Neural progenitor cell (in vitro differentiated cells): ENCODE data around the gene RNF125. TPM values are rescaled to one million over a fixed set of nuclear protein-coding genes. Genes with fewer than 3 reads are reported as not detected.

Source experiments
- DNase-seq: peaks from one replicate; pipeline ENCODE4 v3.0.0-alpha.2; 2016; ENCODE audit warnings: low spot score
- H2AFZ ChIP-seq: fragments of 200-600 bp; sonication (generic); replicated peaks from 2 replicates; pipeline ENCODE4 v1.6.1; 2016; ENCODE audit warnings: antibody characterized with exemption
- H3F3A ChIP-seq: fragments of 200-600 bp; sonication (generic); 2 replicates; pipeline ENCODE4 v1.6.1; 2016; ENCODE audit warnings: antibody characterized with exemption, low read depth
- H3K27ac ChIP-seq: fragments of 200-600 bp; sonication (generic); 2 replicates; pipeline ENCODE4 v1.5.1; 2016; ENCODE audit warnings: mild to moderate bottlenecking
- H3K27me3 ChIP-seq: fragments of 200-600 bp; sonication (generic); 2 replicates; pipeline ENCODE4 v1.6.1; 2016; ENCODE audit warnings: mild to moderate bottlenecking, moderate library complexity
- H3K36me3 ChIP-seq: fragments of 200-600 bp; sonication (generic); 2 replicates; pipeline ENCODE4 v1.5.1; 2016
- H3K4me1 ChIP-seq: fragments of 200-600 bp; sonication (generic); 2 replicates; pipeline ENCODE4 v1.6.1; 2016; ENCODE audit warnings: mixed run types
- H3K4me2 ChIP-seq: fragments of 200-600 bp; sonication (generic); 2 replicates; pipeline ENCODE4 v1.6.1; 2016
- H3K4me3 ChIP-seq: fragments of 200-600 bp; sonication (generic); 2 replicates; pipeline ENCODE4 v1.5.1; 2016
- H3K79me2 ChIP-seq: fragments of 200-600 bp; sonication (generic); 2 replicates; pipeline ENCODE4 v1.6.1; 2016; ENCODE audit warnings: low read depth
- H3K9ac ChIP-seq: fragments of 200-600 bp; sonication (generic); 2 replicates; pipeline ENCODE4 v1.6.1; 2016
- H3K9me3 ChIP-seq: fragments of 200-600 bp; sonication (generic); 2 replicates; pipeline ENCODE4 v1.5.1; 2016; ENCODE audit warnings: low read depth
- H4K20me1 ChIP-seq: fragments of 200-600 bp; sonication (generic); 2 replicates; pipeline ENCODE4 v1.6.1; 2016; ENCODE audit warnings: low read depth
- H3K27ac Mint-ChIP-seq: 3 replicates; pipeline ENCODE4 v1.8.0; 2021; ENCODE audit warnings: mixed read lengths
- H3K27me3 Mint-ChIP-seq: 2 replicates; pipeline ENCODE4 v1.8.0; 2022; ENCODE audit warnings: low read depth, mild to moderate bottlenecking, inconsistent platforms, moderate library complexity, mixed read lengths; ENCODE audit not compliant: insufficient read depth
- H3K36me3 Mint-ChIP-seq: 3 replicates; pipeline ENCODE4 v1.8.0; 2021; ENCODE audit warnings: mixed read lengths
- H3K4me1 Mint-ChIP-seq: 3 replicates; pipeline ENCODE4 v1.8.0; 2021; ENCODE audit warnings: mixed read lengths
- H3K4me3 Mint-ChIP-seq: 3 replicates; pipeline ENCODE4 v1.8.0; 2021; ENCODE audit warnings: mild to moderate bottlenecking, moderate library complexity, mixed read lengths
- H3K9me3 Mint-ChIP-seq: 3 replicates; pipeline ENCODE4 v1.8.0; 2020; ENCODE audit warnings: mixed read lengths
- EZH2 ChIP-seq: fragments of 200-600 bp; sonication (generic); IDR thresholded peaks from 2 replicates; pipeline ENCODE4 v1.6.1; 2017; ENCODE audit warnings: antibody characterized with exemption, mild to moderate bottlenecking, moderate library complexity
- EZH2phosphoT487 ChIP-seq: fragments of 200-600 bp; sonication (generic); IDR thresholded peaks from 2 replicates; pipeline ENCODE4 v1.6.1; 2017; ENCODE audit warnings: antibody characterized with exemption
- total RNA-seq: library from RNA; depleted of rRNA; stranded (reverse); fragments of >200 nt; gene quantifications from 2 replicates; pipeline ENCODE4 v1.2.3, GENCODE V29; 2015; ENCODE audit warnings: low replicate concordance
- TF ChIP-seq, protein P1 (sequence below): fragments of 200-600 bp; sonication (generic); IDR thresholded peaks from 2 replicates; pipeline ENCODE4 v1.5.1; 2017; ENCODE audit warnings: antibody characterized with exemption, mild to moderate bottlenecking

Gene RNF125
- total RNA-seq, 1 donor from 2014 or later = 10.2 TPM

- Histone ChIP-seq H4K20me1 (no peaks in the 10 kb centered on the region), H3F3A (no peaks in the 10 kb centered on the region), H3K9ac (no peak overlapping the region), H3K4me1 (no peaks in the 10 kb centered on the region), H3K27me3 (no peaks in the 10 kb centered on the region), H3K36me3 (no peaks in the 10 kb centered on the region), H3K27ac (no peak overlapping the region), H3K79me2 (no peaks in the 10 kb centered on the region), H3K9me3 (no peaks in the 10 kb centered on the region), H3K4me3 (no peak overlapping the region), H3K4me2 (no peak overlapping the region), H2AFZ (no peak overlapping the region)
- Mint-ChIP-seq H3K27ac (no peak overlapping the region), H3K27me3 (no peaks in the 10 kb centered on the region), H3K36me3 (no peaks in the 10 kb centered on the region), H3K4me3 (no peak overlapping the region), H3K4me1 (no peaks in the 10 kb centered on the region), H3K9me3 (peaks cover 3% of the 10 kb centered on the region)
- TF ChIP-seq EZH2phosphoT487 = no peak
- TF ChIP-seq EZH2 = no peak
- TF ChIP-seq, protein P1, sequence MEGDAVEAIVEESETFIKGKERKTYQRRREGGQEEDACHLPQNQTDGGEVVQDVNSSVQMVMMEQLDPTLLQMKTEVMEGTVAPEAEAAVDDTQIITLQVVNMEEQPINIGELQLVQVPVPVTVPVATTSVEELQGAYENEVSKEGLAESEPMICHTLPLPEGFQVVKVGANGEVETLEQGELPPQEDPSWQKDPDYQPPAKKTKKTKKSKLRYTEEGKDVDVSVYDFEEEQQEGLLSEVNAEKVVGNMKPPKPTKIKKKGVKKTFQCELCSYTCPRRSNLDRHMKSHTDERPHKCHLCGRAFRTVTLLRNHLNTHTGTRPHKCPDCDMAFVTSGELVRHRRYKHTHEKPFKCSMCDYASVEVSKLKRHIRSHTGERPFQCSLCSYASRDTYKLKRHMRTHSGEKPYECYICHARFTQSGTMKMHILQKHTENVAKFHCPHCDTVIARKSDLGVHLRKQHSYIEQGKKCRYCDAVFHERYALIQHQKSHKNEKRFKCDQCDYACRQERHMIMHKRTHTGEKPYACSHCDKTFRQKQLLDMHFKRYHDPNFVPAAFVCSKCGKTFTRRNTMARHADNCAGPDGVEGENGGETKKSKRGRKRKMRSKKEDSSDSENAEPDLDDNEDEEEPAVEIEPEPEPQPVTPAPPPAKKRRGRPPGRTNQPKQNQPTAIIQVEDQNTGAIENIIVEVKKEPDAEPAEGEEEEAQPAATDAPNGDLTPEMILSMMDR = no peak
- DNase-seq = no peak
These were observed 19.0 kb downstream of the RNF125 start for GRCh38 chr18:32037616-32038015.

DNA sequence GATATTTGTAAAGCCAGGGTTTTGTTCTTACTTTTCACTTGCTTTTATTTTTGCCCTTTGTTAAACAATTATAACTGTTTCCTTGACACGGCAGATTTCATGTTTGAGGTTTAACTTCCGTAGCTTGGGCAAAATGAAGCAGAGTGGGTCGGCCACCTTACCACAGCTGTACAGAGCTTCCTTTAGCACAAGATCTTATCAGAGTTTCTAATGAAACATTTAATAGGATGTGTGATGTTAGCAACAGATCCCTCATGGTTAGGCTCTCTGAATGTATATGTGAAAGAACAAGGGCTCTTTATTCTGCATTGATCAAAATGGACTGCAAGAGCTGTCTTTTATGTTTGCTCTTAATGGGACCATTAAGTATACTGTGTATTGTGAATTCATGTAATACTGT is 22.3 kb downstream of the RNF125 start:
- Histone ChIP-seq H3K36me3 (no peaks in the 10 kb centered on the region), H3K4me3 (no peak overlapping the region), H3K4me1 (no peaks in the 10 kb centered on the region), H3K27me3 (no peaks in the 10 kb centered on the region), H3K9me3 (no peaks in the 10 kb centered on the region), H2AFZ (no peak overlapping the region), H3K4me2 (no peak overlapping the region), H4K20me1 (no peaks in the 10 kb centered on the region), H3F3A (no peaks in the 10 kb centered on the region), H3K9ac (no peak overlapping the region), H3K27ac (no peak overlapping the region), H3K79me2 (no peaks in the 10 kb centered on the region)
- Mint-ChIP-seq H3K36me3 (no peaks in the 10 kb centered on the region), H3K4me3 (no peak overlapping the region), H3K27me3 (no peaks in the 10 kb centered on the region), H3K27ac (no peak overlapping the region), H3K4me1 (no peaks in the 10 kb centered on the region), H3K9me3 (peaks cover 3% of the 10 kb centered on the region)
- no peak for DNase-seq
- TF ChIP-seq EZH2 (no peak), EZH2phosphoT487 (no peak)

DNA sequence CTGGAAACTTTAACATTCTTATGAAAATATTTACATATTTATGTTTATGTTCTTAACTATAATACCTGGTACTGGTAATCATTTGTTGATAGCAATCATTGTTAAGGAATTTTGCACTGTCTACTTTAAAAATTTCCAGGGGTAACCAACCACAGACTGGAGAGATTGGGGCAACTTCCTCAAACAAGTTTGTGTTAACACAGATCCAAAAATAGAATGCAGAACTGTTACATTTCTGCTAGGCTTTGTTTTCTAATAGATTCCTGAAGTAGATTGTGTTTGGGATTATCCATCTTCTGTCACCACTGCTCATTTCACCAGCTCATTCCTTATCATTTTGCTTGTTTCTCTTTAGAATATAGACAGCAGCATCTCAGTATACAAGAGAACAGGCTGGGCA is 23.7 kb downstream of the RNF125 start:
- no peaks in the 10 kb centered on the region for H3K36me3 Mint-ChIP-seq
- no peaks in the 10 kb centered on the region for H3K79me2 ChIP-seq
- H3K4me1 Mint-ChIP-seq = no peaks in the 10 kb centered on the region
- H3K4me3 ChIP-seq = no peak overlapping the region
- TF ChIP-seq EZH2phosphoT487 (no peak), EZH2 (no peak)
- TF ChIP-seq, protein P1 = no peak
- no peak overlapping the region for H3K27ac Mint-ChIP-seq
- no peak overlapping the region for H3K27ac ChIP-seq
- H2AFZ ChIP-seq = no peak overlapping the region
- H3K4me3 Mint-ChIP-seq = no peak overlapping the region
- no peaks in the 10 kb centered on the region for H3F3A ChIP-seq
- no peaks in the 10 kb centered on the region for H3K27me3 ChIP-seq
- peaks cover 3% of the 10 kb centered on the region for H3K9me3 Mint-ChIP-seq
- H3K9ac ChIP-seq = no peak overlapping the region
- no peak overlapping the region for H3K4me2 ChIP-seq
- H4K20me1 ChIP-seq = no peaks in the 10 kb centered on the region
- no peaks in the 10 kb centered on the region for H3K36me3 ChIP-seq
- no peaks in the 10 kb centered on the region for H3K4me1 ChIP-seq
- no peaks in the 10 kb centered on the region for H3K27me3 Mint-ChIP-seq
- H3K9me3 ChIP-seq = no peaks in the 10 kb centered on the region
- DNase-seq = no peak

DNA sequence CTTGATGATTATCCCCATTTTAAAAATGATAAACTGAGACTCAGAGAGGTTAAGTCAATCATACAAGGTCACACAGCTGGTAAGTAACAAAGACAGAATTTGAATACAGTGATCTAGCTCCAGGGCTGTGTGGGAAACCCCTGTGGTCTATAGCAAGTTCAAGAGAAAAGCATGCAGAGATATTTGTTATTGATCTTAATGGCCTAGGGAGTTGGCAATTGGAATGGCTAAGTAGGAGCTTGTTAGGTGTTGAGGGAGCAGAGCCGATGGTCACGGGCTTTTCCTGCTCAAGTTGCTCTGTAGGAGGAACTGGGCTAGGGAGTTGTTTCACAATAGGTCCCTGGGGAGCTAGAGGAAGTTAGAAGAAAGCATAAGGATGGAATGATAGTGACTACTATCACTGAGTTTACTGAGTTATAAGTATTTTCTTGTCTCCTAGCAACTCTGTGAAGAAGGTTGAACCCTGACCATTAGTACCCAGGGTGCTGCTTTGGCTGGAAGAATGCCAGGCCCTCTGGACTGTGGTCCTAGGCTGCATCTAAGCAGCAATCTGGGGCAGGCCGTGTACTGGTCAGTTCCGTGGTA is 30.0 kb downstream of the RNF125 start:
- Histone ChIP-seq H3K36me3 (no peaks in the 10 kb centered on the region), H3K4me3 (no peak overlapping the region), H3K27me3 (no peaks in the 10 kb centered on the region), H4K20me1 (no peaks in the 10 kb centered on the region), H3K4me2 (no peak overlapping the region), H3F3A (no peaks in the 10 kb centered on the region), H3K27ac (no peak overlapping the region), H3K79me2 (no peaks in the 10 kb centered on the region), H3K9ac (no peak overlapping the region), H3K9me3 (no peaks in the 10 kb centered on the region), H3K4me1 (no peaks in the 10 kb centered on the region), H2AFZ (no peak overlapping the region)
- peaks cover 4% of the 10 kb centered on the region for H3K4me1 Mint-ChIP-seq
- no peaks in the 10 kb centered on the region for H3K9me3 Mint-ChIP-seq
- DNase-seq = no peak
- TF ChIP-seq EZH2 = no peak
- no peaks in the 10 kb centered on the region for H3K36me3 Mint-ChIP-seq
- no peak overlapping the region for H3K4me3 Mint-ChIP-seq
- H3K27me3 Mint-ChIP-seq = peaks cover 3% of the 10 kb centered on the region
- peak overlapping the region; percentile 35 for H3K27ac Mint-ChIP-seq
